GM23338 (cell line): ENCODE measurements around the gene ABCA4. TPM values are rescaled to one million over a fixed set of nuclear protein-coding genes. Genes with fewer than 3 reads are reported as not detected.

Experiments used
- ATAC-seq: fragments of 200-7000 bp; cut with Tn5 transposase; 3 replicates; pipeline ENCODE4 v1.9.1; 2020
- DNase-seq: peaks from one replicate; pipeline ENCODE4 v3.0.0-alpha.2; 2015; ENCODE audit warnings: low spot score
- H2AFZ ChIP-seq: fragments of 200-600 bp; sonication (generic); 2 replicates; pipeline ENCODE4 v1.8.0; 2016; ENCODE audit warnings: antibody characterized with exemption, mild to moderate bottlenecking, moderate library complexity
- H3F3A ChIP-seq: fragments of 200-600 bp; sonication (generic); replicated peaks from 2 replicates; pipeline ENCODE4 v1.8.0; 2017; ENCODE audit warnings: antibody characterized with exemption, mixed run types, low read depth
- H3K27ac ChIP-seq: fragments of 200-600 bp; sonication (generic); 2 replicates; pipeline ENCODE4 v1.6.1; 2016; ENCODE audit warnings: low read depth
- H3K27me3 ChIP-seq: fragments of 200-600 bp; sonication (generic); 2 replicates; pipeline ENCODE4 v1.8.0; 2016; ENCODE audit warnings: mild to moderate bottlenecking, mixed run types, moderate library complexity; ENCODE audit not compliant: insufficient read depth
- H3K36me3 ChIP-seq: fragments of 200-600 bp; sonication (generic); 2 replicates; pipeline ENCODE4 v1.8.0; 2016; ENCODE audit warnings: mild to moderate bottlenecking; ENCODE audit not compliant: insufficient read depth
- H3K4me1 ChIP-seq: fragments of 200-600 bp; sonication (generic); 2 replicates; pipeline ENCODE4 v1.8.0; 2016; ENCODE audit warnings: mild to moderate bottlenecking, moderate library complexity; ENCODE audit not compliant: insufficient read depth
- H3K4me2 ChIP-seq: fragments of 200-600 bp; sonication (generic); 2 replicates; pipeline ENCODE4 v1.7.1; 2017; ENCODE audit warnings: mixed run types
- H3K4me3 ChIP-seq: fragments of 200-600 bp; sonication (generic); 2 replicates; pipeline ENCODE4 v1.6.1; 2016; ENCODE audit warnings: mixed run types
- H3K79me2 ChIP-seq: fragments of 200-600 bp; sonication (generic); replicated peaks from 2 replicates; pipeline ENCODE4 v1.8.0; 2017; ENCODE audit warnings: mild to moderate bottlenecking; ENCODE audit not compliant: insufficient read depth
- H3K9me2 ChIP-seq: fragments of 200-600 bp; sonication (generic); 2 replicates; pipeline ENCODE4 v1.8.0; 2017; ENCODE audit not compliant: insufficient read depth
- H4K20me1 ChIP-seq: fragments of 200-600 bp; sonication (generic); replicated peaks from 2 replicates; pipeline ENCODE4 v1.8.0; 2017; ENCODE audit warnings: mild to moderate bottlenecking; ENCODE audit not compliant: insufficient read depth
- H3K27ac Mint-ChIP-seq: 2 replicates; pipeline ENCODE4 v1.8.0; 2020; ENCODE audit warnings: inconsistent platforms, mild to moderate bottlenecking, moderate library complexity, mixed read lengths
- H3K27me3 Mint-ChIP-seq: 3 replicates; pipeline ENCODE4 v1.8.0; 2022; ENCODE audit warnings: low read depth, mild to moderate bottlenecking, moderate library complexity, mixed read lengths, inconsistent platforms; ENCODE audit not compliant: insufficient read depth, poor library complexity
- H3K36me3 Mint-ChIP-seq: 3 replicates; pipeline ENCODE4 v1.8.0; 2021; ENCODE audit warnings: low read depth, mild to moderate bottlenecking, inconsistent platforms, moderate library complexity, mixed read lengths
- H3K4me1 Mint-ChIP-seq: 3 replicates; pipeline ENCODE4 v1.8.0; 2020; ENCODE audit warnings: mild to moderate bottlenecking, inconsistent platforms, mixed read lengths
- H3K4me3 Mint-ChIP-seq: 3 replicates; pipeline ENCODE4 v1.8.0; 2021; ENCODE audit warnings: moderate library complexity, mild to moderate bottlenecking, inconsistent platforms, mixed read lengths
- H3K9me3 Mint-ChIP-seq: 3 replicates; pipeline ENCODE4 v1.8.0; 2020; ENCODE audit warnings: moderate library complexity, mild to moderate bottlenecking, inconsistent platforms, mixed read lengths
- CREB1 ChIP-seq: fragments of 250-450 bp; sonication (Bioruptor Pico); IDR thresholded peaks from 2 replicates; pipeline ENCODE4 v1.5.0; 2020; ENCODE audit warnings: low read depth, mild to moderate bottlenecking, moderate library complexity
- CTCF ChIP-seq, 2 experiments: fragments of 200-600 bp in 1 of 2; sonication (generic) in 1 of 2; conservative IDR thresholded peaks; 2 replicates each; pipeline versions ENCODE4 v1.5.1 to v1.6.1; 2016 to 2017; ENCODE audit warnings: antibody characterized with exemption in 2 of 2, low read depth in 2 of 2, mild to moderate bottlenecking in 2 of 2, moderate library complexity in 1 of 2
- ETS1 ChIP-seq: IDR thresholded peaks from 2 replicates; pipeline ENCODE4 v1.6.1; 2016; ENCODE audit warnings: antibody characterized with exemption
- EZH2 ChIP-seq: fragments of 200-600 bp; sonication (generic); IDR thresholded peaks from one replicate; pipeline ENCODE4 v1.8.0; 2017; ENCODE audit warnings: antibody characterized with exemption, mild to moderate bottlenecking, low read depth; ENCODE audit not compliant: unreplicated experiment
- EZH2phosphoT487 ChIP-seq: fragments of 200-600 bp; sonication (generic); IDR thresholded peaks from one replicate; pipeline ENCODE4 v1.8.1; 2018; ENCODE audit warnings: antibody characterized with exemption; ENCODE audit not compliant: unreplicated experiment
- JUNB ChIP-seq: IDR thresholded peaks from one replicate; pipeline ENCODE4 v1.6.1; 2016; ENCODE audit warnings: antibody characterized with exemption; ENCODE audit not compliant: unreplicated experiment
- NANOG ChIP-seq: IDR thresholded peaks from 2 replicates; pipeline ENCODE4 v1.6.1; 2016; ENCODE audit warnings: antibody characterized with exemption, borderline replicate concordance
- POLR2AphosphoS5 ChIP-seq: IDR thresholded peaks from 2 replicates; pipeline ENCODE4 v1.6.1; 2016; ENCODE audit warnings: antibody characterized with exemption, low read depth
- REST ChIP-seq: IDR thresholded peaks from one replicate; pipeline ENCODE4 v1.6.1; 2018; ENCODE audit warnings: antibody characterized with exemption; ENCODE audit not compliant: unreplicated experiment
- STAT1 ChIP-seq: IDR thresholded peaks from one replicate; pipeline ENCODE4 v1.6.1; 2016; ENCODE audit warnings: antibody characterized with exemption; ENCODE audit not compliant: unreplicated experiment
- ZNF114 ChIP-seq: fragments of 250-450 bp; sonication (Bioruptor Pico); IDR thresholded peaks from 2 replicates; pipeline ENCODE4 v1.5.0; 2020; ENCODE audit warnings: mild to moderate bottlenecking, moderate library complexity
- ZNF331 ChIP-seq: fragments of 250-450 bp; sonication (Bioruptor Pico); IDR thresholded peaks from 2 replicates; pipeline ENCODE4 v1.5.0; 2020; ENCODE audit warnings: low read depth, mild to moderate bottlenecking, moderate library complexity
- ZNF462 ChIP-seq: fragments of 250-450 bp; sonication (Bioruptor Pico); IDR thresholded peaks from 2 replicates; pipeline ENCODE4 v1.5.0; 2020; ENCODE audit warnings: mild to moderate bottlenecking, moderate library complexity
- polyA plus RNA-seq: library from polyadenylated mRNA; unstranded; fragments of >200 nt; fragmentation: Nextera tagmentation; extraction: Ambion mirVana; gene quantifications from 2 replicates; pipeline ENCODE4 v1.2.1, GENCODE V29; 2016
- total RNA-seq: library from RNA; depleted of rRNA; stranded (reverse); fragments of >200 nt; shearing (Covaris generic); gene quantifications from 2 replicates; pipeline ENCODE4 v1.2.3, GENCODE V29; 2014

The ABCA4 gene
- total and polyA plus RNA-seq, 2 experiments from 2014 or later = not detected

DNA sequence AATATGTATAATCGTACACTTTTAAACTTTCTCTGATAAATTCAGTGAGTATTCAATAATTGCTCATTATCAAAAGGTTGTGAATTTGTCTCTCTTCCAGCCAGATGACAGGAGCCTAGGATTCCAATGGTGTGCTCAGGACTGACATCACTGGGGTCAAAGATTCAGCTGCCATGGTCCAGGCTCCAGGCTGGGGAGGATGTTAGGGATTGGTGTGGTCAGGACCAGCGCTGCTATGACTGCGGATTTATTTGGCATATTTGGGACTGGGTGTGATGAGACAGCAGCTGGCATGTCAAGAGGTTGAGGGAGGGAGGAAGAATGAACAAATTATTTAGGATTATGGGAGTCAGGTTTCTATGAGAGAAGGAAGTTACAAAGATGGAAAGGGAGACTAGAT, 48.2 kb upstream of the ABCA4 start:
- Mint-ChIP-seq H3K4me3 (no peak overlapping the region), H3K9me3 (no peaks in the 10 kb centered on the region; the same call in 2 of the 3 replicates), H3K27me3 (peaks cover 5% of the 10 kb centered on the region), H3K36me3 (no peaks in the 10 kb centered on the region), H3K4me1 (no peaks in the 10 kb centered on the region), H3K27ac (no peak overlapping the region)
- Histone ChIP-seq H3F3A (no peaks in the 10 kb centered on the region), H3K79me2 (no peaks in the 10 kb centered on the region), H3K4me3 (no peak overlapping the region), H3K4me2 (no peak overlapping the region), H3K36me3 (no peaks in the 10 kb centered on the region), H3K27me3 (no peaks in the 10 kb centered on the region), H3K9me2 (no peaks in the 10 kb centered on the region), H2AFZ (no peak overlapping the region), H4K20me1 (no peaks in the 10 kb centered on the region), H3K4me1 (no peaks in the 10 kb centered on the region), H3K27ac (no peak overlapping the region)
- no peak for TF ChIP-seq EZH2
- no peak for TF ChIP-seq ZNF331
- TF ChIP-seq CTCF (conservative IDR thresholded peaks at IDR 0.05; ENCODE audit: low read depth in 2 of 2) = no peak
- TF ChIP-seq NANOG = no peak
- no peak for TF ChIP-seq POLR2AphosphoS5
- no peak for TF ChIP-seq ZNF462 (CRISPR knock-in tag)
- TF ChIP-seq EZH2phosphoT487 = no peak
- TF ChIP-seq STAT1 = no peak
- no peak for TF ChIP-seq CREB1
- TF ChIP-seq REST = no peak
- TF ChIP-seq JUNB = no peak
- TF ChIP-seq ETS1 = no peak
- no peak for TF ChIP-seq ZNF114 (CRISPR knock-in tag)
- DNase-seq (no peak), ATAC-seq (no peak)
